T-helper 17 cell (primary cell): ENCODE data around the gene GRID2. TPM values are rescaled to one million over a fixed set of nuclear protein-coding genes. Genes with fewer than 3 reads are reported as not detected.

Source experiments
- ATAC-seq: fragments of 150-1000 bp; cut with Tn5 transposase; 2 replicates; pipeline ENCODE4 v1.10.0; 2021; ENCODE audit warnings: mild to moderate bottlenecking, moderate library complexity
- DNase-seq, 3 donors: peaks; one replicate each; pipeline versions ENCODE4 v3.0.0 to v3.0.0-alpha.2; 2020 to 2021
- H3K9me3 ChIP-seq: one replicate; pipeline ENCODE4 v1.7.0; 2013; ENCODE audit warnings: low read length, mild to moderate bottlenecking; ENCODE audit not compliant: control insufficient read depth, poor library complexity, severe bottlenecking
- H3K27ac Mint-ChIP-seq: one replicate; pipeline ENCODE4 v1.8.0; 2022; ENCODE audit warnings: mild to moderate bottlenecking, moderate library complexity, mixed read lengths
- H3K27me3 Mint-ChIP-seq: one replicate; pipeline ENCODE4 v1.8.0; 2022; ENCODE audit warnings: mixed read lengths
- H3K36me3 Mint-ChIP-seq: one replicate; pipeline ENCODE4 v1.8.0; 2022; ENCODE audit warnings: low read depth, mixed read lengths
- H3K4me1 Mint-ChIP-seq: one replicate; pipeline ENCODE4 v1.8.0; 2022; ENCODE audit warnings: mild to moderate bottlenecking, mixed read lengths
- H3K4me3 Mint-ChIP-seq: one replicate; pipeline ENCODE4 v1.8.0; 2022; ENCODE audit warnings: mild to moderate bottlenecking, moderate library complexity, mixed read lengths
- total RNA-seq, 4 donors: library from RNA in 2 of 4; stranded (reverse) in 2 of 4; gene quantifications; one replicate each; pipeline ENCODE4 v1.2.3 and lab custom pipeline; 2022 to 2026

The GRID2 gene
- total RNA-seq, 2 donors from 2014 or later, result not detected

GRCh38 chr4:92455951-92456350 lies 152.2 kb downstream of the GRID2 start:
- no peaks in the 10 kb centered on the region for H3K36me3 Mint-ChIP-seq
- no peaks in the 10 kb centered on the region for H3K4me1 Mint-ChIP-seq
- ATAC-seq, result no peak
- DNase-seq, result no peak
- no peak overlapping the region for H3K27ac Mint-ChIP-seq
- no peaks in the 10 kb centered on the region for H3K9me3 ChIP-seq
- no peak overlapping the region for H3K4me3 Mint-ChIP-seq
- no peaks in the 10 kb centered on the region for H3K27me3 Mint-ChIP-seq

- Mint-ChIP-seq H3K27me3 (no peaks in the 10 kb centered on the region), H3K4me3 (no peak overlapping the region), H3K27ac (no peak overlapping the region), H3K36me3 (no peaks in the 10 kb centered on the region), H3K4me1 (no peaks in the 10 kb centered on the region)
- no peaks in the 10 kb centered on the region for H3K9me3 ChIP-seq
- ATAC-seq (no peak), DNase-seq (no peak)
Observed at GRCh38 chr4:92461732-92462131, 158.0 kb downstream of the GRID2 start.

- DNase-seq (no peak), ATAC-seq (no peak)
- no peaks in the 10 kb centered on the region for H3K9me3 ChIP-seq
- no peak overlapping the region for H3K4me3 Mint-ChIP-seq
- no peaks in the 10 kb centered on the region for H3K4me1 Mint-ChIP-seq
- H3K36me3 Mint-ChIP-seq, result no peaks in the 10 kb centered on the region
- no peaks in the 10 kb centered on the region for H3K27me3 Mint-ChIP-seq
- no peak overlapping the region for H3K27ac Mint-ChIP-seq
Observed at GRCh38 chr4:92477298-92477697, 173.5 kb downstream of the GRID2 start.

GRCh38 chr4:92483341-92483740 lies 179.6 kb downstream of the GRID2 start:
- no peak overlapping the region for H3K4me3 Mint-ChIP-seq

GRCh38 chr4:92488496-92488895 lies 184.7 kb downstream of the GRID2 start:
- no peaks in the 10 kb centered on the region for H3K27me3 Mint-ChIP-seq
- no peak overlapping the region for H3K4me3 Mint-ChIP-seq
- DNase-seq, result no peak
- no peak for ATAC-seq
- H3K27ac Mint-ChIP-seq, result no peak overlapping the region
- no peaks in the 10 kb centered on the region for H3K9me3 ChIP-seq
- no peaks in the 10 kb centered on the region for H3K4me1 Mint-ChIP-seq
- no peaks in the 10 kb centered on the region for H3K36me3 Mint-ChIP-seq

More at GRCh38 chr4:92483341-92483740, 179.6 kb downstream of the GRID2 start:
- H3K4me1 Mint-ChIP-seq, result no peaks in the 10 kb centered on the region
- H3K9me3 ChIP-seq, result no peaks in the 10 kb centered on the region
- DNase-seq (no peak), ATAC-seq (no peak)
- no peaks in the 10 kb centered on the region for H3K36me3 Mint-ChIP-seq
- no peaks in the 10 kb centered on the region for H3K27me3 Mint-ChIP-seq
- no peak overlapping the region for H3K27ac Mint-ChIP-seq

- Mint-ChIP-seq H3K4me1 (no peaks in the 10 kb centered on the region), H3K4me3 (no peak overlapping the region), H3K36me3 (no peaks in the 10 kb centered on the region), H3K27ac (no peak overlapping the region), H3K27me3 (no peaks in the 10 kb centered on the region)
- ATAC-seq (no peak), DNase-seq (no peak)
- H3K9me3 ChIP-seq, result no peaks in the 10 kb centered on the region
Observed at GRCh38 chr4:92497141-92497540, 193.4 kb downstream of the GRID2 start.

GRCh38 chr4:92501456-92501855 lies 197.7 kb downstream of the GRID2 start:
- Mint-ChIP-seq H3K4me3 (no peak overlapping the region), H3K27ac (no peak overlapping the region), H3K4me1 (no peaks in the 10 kb centered on the region), H3K36me3 (no peaks in the 10 kb centered on the region), H3K27me3 (no peaks in the 10 kb centered on the region)
- DNase-seq, result no peak
- no peaks in the 10 kb centered on the region for H3K9me3 ChIP-seq
- no peak for ATAC-seq

- Mint-ChIP-seq H3K4me3 (no peak overlapping the region), H3K27me3 (no peaks in the 10 kb centered on the region), H3K4me1 (no peaks in the 10 kb centered on the region), H3K36me3 (no peaks in the 10 kb centered on the region), H3K27ac (no peak overlapping the region)
- DNase-seq (no peak), ATAC-seq (no peak)
- no peaks in the 10 kb centered on the region for H3K9me3 ChIP-seq
Observed at GRCh38 chr4:92506933-92507332, 203.2 kb downstream of the GRID2 start.

- ATAC-seq, result no peak
- no peaks in the 10 kb centered on the region for H3K9me3 ChIP-seq
- Mint-ChIP-seq H3K27me3 (no peaks in the 10 kb centered on the region), H3K36me3 (no peaks in the 10 kb centered on the region), H3K4me1 (no peaks in the 10 kb centered on the region), H3K4me3 (no peak overlapping the region), H3K27ac (no peak overlapping the region)
- no peak for DNase-seq
Observed at GRCh38 chr4:92514627-92515026, 210.9 kb downstream of the GRID2 start.

- Mint-ChIP-seq H3K27ac (no peak overlapping the region), H3K4me3 (no peak overlapping the region)
- no peak for ATAC-seq
Observed at GRCh38 chr4:92516450-92516849, 212.7 kb downstream of the GRID2 start.

GRCh38 chr4:92519727-92520126 lies 216.0 kb downstream of the GRID2 start:
- no peaks in the 10 kb centered on the region for H3K36me3 Mint-ChIP-seq
- no peaks in the 10 kb centered on the region for H3K9me3 ChIP-seq
- no peak overlapping the region for H3K27ac Mint-ChIP-seq
- DNase-seq, result no peak
- no peaks in the 10 kb centered on the region for H3K27me3 Mint-ChIP-seq
- no peak overlapping the region for H3K4me3 Mint-ChIP-seq
- no peaks in the 10 kb centered on the region for H3K4me1 Mint-ChIP-seq
- ATAC-seq, result no peak

More at GRCh38 chr4:92516450-92516849, 212.7 kb downstream of the GRID2 start:
- DNase-seq, result no peak
- no peaks in the 10 kb centered on the region for H3K9me3 ChIP-seq
- Mint-ChIP-seq H3K4me1 (no peaks in the 10 kb centered on the region), H3K36me3 (no peaks in the 10 kb centered on the region), H3K27me3 (no peaks in the 10 kb centered on the region)

- no peaks in the 10 kb centered on the region for H3K9me3 ChIP-seq
- ATAC-seq (no peak), DNase-seq (no peak)
- no peaks in the 10 kb centered on the region for H3K4me1 Mint-ChIP-seq
- H3K36me3 Mint-ChIP-seq, result no peaks in the 10 kb centered on the region
- H3K27me3 Mint-ChIP-seq, result no peaks in the 10 kb centered on the region
- H3K27ac Mint-ChIP-seq, result no peak overlapping the region
- no peak overlapping the region for H3K4me3 Mint-ChIP-seq
Observed at GRCh38 chr4:92520563-92520962, 216.8 kb downstream of the GRID2 start.

- no peak for DNase-seq
- no peak for ATAC-seq
- H3K4me3 Mint-ChIP-seq, result no peak overlapping the region
- no peak overlapping the region for H3K27ac Mint-ChIP-seq
- H3K4me1 Mint-ChIP-seq, result no peaks in the 10 kb centered on the region
- no peaks in the 10 kb centered on the region for H3K36me3 Mint-ChIP-seq
- no peaks in the 10 kb centered on the region for H3K9me3 ChIP-seq
- no peaks in the 10 kb centered on the region for H3K27me3 Mint-ChIP-seq
Observed at GRCh38 chr4:92521941-92522340, 218.2 kb downstream of the GRID2 start.

- Mint-ChIP-seq H3K27ac (no peak overlapping the region), H3K4me1 (no peaks in the 10 kb centered on the region), H3K4me3 (no peak overlapping the region), H3K36me3 (no peaks in the 10 kb centered on the region), H3K27me3 (no peaks in the 10 kb centered on the region)
- DNase-seq (no peak), ATAC-seq (no peak)
- no peaks in the 10 kb centered on the region for H3K9me3 ChIP-seq
Observed at GRCh38 chr4:92522356-92522755, 218.6 kb downstream of the GRID2 start.

- H3K4me1 Mint-ChIP-seq, result no peaks in the 10 kb centered on the region
- H3K9me3 ChIP-seq, result no peaks in the 10 kb centered on the region
- H3K27me3 Mint-ChIP-seq, result no peaks in the 10 kb centered on the region
- H3K4me3 Mint-ChIP-seq, result no peak overlapping the region
- no peaks in the 10 kb centered on the region for H3K36me3 Mint-ChIP-seq
- no peak for ATAC-seq
- no peak for DNase-seq
- no peak overlapping the region for H3K27ac Mint-ChIP-seq
Observed at GRCh38 chr4:92524131-92524530, 220.4 kb downstream of the GRID2 start.
